Measurements from ENCODE around the gene MCM8.

Gene MCM8

DNA sequence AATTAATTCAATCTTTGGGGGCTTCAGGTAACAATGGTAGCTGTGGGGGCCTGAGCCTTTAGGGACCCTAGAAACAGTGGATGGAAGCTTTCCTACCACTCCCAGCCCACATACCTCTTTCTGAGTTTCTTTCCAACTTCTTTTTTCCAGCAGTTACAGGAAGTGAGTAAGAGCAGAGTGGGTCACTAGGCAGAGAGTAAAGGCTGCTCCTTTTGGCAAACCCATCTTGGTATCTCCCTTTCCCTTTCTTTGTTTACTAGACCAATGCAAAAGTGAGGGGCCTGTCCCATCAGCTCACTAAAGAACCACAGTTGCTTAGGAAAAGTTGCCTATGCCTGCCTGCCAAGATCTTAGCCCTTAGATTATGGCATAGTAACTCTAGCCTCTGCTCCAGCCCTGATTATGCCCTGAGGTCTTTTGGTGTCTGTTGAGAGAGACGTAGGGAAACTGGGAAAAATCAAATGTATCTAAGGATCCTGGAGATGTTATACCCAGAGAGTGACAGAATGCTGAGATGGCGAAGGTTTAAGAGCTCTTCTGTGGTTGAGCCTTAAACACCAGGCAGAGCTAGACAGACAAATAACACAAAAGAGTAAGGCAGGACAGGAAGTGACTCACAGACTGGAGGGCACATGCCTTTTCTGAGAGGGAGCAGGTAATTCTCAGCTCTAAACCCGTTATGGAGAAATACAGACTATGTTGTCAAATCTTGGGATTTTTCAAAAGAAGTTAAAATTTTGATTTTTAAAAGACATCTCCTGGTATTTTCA, 31.4 kb upstream of the MCM8 start:
- TF ChIP-seq, protein P1, sequence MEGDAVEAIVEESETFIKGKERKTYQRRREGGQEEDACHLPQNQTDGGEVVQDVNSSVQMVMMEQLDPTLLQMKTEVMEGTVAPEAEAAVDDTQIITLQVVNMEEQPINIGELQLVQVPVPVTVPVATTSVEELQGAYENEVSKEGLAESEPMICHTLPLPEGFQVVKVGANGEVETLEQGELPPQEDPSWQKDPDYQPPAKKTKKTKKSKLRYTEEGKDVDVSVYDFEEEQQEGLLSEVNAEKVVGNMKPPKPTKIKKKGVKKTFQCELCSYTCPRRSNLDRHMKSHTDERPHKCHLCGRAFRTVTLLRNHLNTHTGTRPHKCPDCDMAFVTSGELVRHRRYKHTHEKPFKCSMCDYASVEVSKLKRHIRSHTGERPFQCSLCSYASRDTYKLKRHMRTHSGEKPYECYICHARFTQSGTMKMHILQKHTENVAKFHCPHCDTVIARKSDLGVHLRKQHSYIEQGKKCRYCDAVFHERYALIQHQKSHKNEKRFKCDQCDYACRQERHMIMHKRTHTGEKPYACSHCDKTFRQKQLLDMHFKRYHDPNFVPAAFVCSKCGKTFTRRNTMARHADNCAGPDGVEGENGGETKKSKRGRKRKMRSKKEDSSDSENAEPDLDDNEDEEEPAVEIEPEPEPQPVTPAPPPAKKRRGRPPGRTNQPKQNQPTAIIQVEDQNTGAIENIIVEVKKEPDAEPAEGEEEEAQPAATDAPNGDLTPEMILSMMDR (IDR thresholded peaks at IDR 0.05), result no peak
- Histone ChIP-seq H3K27ac (no peak overlapping the region), H3K4me3 (no peak overlapping the region)
- DNase-seq (ENCODE audit: low spot score), result no peak

DNA sequence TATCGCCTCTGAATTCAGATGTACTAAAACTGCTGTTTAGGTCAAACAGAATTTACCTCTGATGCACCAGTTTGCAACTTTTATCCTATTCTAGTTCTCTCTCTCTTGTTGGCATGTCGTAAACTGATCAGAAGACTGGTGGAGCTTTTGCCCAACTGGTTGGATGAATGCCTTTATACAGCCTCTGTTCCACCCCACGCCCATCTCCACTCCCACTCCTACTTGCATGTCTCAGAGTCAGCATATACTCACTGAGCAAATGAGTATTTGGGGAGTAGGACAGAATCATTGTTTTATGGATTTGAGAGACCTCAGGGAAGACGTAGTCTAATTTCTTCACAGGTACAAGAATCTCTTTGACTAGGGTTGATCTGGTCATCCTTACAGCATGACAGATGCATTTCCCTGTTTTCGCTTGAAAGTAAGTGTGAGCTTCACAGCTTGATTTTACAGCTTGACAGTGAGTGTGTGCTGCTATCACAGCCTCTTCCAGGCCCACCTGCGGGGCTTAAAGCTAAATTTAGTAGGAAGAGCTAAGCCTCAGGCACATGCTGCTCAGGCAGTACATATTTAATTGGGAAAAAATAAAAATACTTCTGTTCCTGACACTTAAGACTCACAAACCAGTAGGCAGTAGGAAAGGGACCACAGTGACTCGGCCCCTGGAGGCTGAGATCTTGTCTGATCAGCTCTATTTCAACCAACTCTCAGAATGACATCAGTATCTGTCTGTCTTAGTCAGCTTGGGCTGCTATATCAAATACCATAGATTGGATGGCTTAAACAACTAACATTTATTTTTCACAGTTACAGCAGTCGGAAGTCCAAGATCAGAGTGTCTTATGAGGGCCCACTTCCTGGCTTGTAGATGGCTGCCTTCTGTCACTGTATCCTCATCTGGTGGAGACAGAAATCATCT, 30.6 kb upstream of the MCM8 start:
- Histone ChIP-seq H3K4me3 (no peak overlapping the region), H3K27ac (no peak overlapping the region)
- no peak for DNase-seq (ENCODE audit: low spot score)

DNA sequence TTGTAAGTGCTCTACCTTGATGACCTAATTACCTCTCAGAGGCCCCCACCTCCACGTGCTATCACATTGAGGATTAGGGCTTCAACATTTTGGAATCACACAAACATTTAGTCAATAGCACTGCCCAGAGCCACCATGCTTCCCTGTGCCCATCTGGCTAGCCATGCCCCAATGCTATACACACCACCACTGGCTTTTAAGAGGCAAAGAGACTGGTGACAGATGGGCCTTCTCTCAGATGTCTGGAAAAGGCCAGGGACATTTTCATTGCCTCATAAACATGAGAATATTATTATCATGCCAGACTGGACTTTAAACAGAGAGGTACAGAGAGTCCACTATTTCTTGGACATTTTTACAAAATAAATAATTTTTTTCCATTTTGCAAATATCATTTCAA, 29.9 kb upstream of the MCM8 start:
- TF ChIP-seq, protein P1 (IDR thresholded peaks at IDR 0.05), result no peak
- Histone ChIP-seq H3K27ac (no peak overlapping the region), H3K4me3 (no peak overlapping the region)
- DNase-seq (ENCODE audit: low spot score), result no peak

More for the DNA sequence above, 30.6 kb upstream of the MCM8 start:
- TF ChIP-seq, protein P1 (IDR thresholded peaks at IDR 0.05), result no peak

- no peak overlapping the region for H3K4me3 ChIP-seq
- H3K27ac ChIP-seq, result no peak overlapping the region
- no peak for DNase-seq (ENCODE audit: low spot score)
- TF ChIP-seq, protein P1 (IDR thresholded peaks at IDR 0.05), result no peak
These were observed 27.0 kb upstream of the MCM8 start for GRCh38 chr20:5923493-5923892.

DNA sequence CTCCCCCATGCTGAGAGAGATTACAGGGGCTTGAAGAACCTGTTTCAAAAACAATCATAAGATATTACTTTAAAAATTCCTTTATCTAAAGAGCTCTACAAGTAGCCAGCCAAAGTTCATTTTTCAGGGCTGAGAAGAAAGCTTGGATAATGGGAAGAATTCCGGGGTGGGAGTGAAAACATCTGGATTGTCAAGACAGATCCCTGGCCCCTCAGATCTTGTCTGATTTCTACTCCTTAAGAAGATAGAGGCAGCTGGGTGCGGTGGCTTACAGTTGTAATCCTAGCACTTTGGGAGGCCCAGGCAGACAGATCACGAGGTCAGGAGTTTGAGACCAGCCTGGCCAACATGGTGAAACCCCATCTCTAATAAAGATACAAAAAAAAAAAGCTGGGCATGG, 24.9 kb upstream of the MCM8 start:
- TF ChIP-seq, protein P1 (IDR thresholded peaks at IDR 0.05), result no peak
- no peak overlapping the region for H3K4me3 ChIP-seq
- H3K27ac ChIP-seq, result no peak overlapping the region
- no peak for DNase-seq (ENCODE audit: low spot score)

DNA sequence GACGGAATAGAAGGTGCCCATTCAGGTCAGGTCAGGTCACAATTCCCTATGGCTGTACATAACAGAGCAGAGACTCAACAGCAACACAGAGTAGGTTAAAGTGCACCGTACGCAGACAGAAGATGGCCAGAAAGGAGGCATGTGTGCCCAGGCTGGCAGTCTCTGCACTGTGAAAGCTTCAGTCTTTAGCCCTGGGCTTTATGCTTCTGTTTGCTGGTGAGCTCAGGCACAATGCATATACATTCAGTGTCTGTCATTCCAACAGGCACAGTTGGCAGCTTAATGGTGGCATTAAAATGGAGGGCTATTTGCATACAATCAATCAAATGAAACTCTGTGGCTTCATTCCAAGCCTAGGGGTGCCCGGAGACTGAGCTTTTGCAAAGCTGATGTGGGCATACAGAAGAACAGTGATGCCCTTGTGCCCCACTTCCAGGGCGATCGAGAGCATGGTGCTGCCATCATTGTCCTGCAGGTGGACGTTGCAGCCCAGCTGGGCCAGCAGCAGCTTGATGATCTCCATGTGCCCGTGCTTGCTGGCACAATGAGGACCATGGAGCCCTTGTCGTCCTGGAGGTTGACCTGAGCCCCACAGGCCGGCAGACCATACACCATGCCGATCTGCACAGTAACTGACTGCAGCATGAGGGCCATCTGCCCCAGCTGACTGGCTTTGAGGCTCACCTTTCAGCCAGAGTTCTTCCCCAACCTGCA, 22.5 kb upstream of the MCM8 start:
- TF ChIP-seq, protein P1 (IDR thresholded peaks at IDR 0.05), result no peak
- no peak overlapping the region for H3K27ac ChIP-seq
- DNase-seq (ENCODE audit: low spot score), result no peak
- no peak overlapping the region for H3K4me3 ChIP-seq

Measured in coronary artery (tissue), 2 donors.